SK-N-SH (cell line): Measurements from ENCODE around the gene MRPL2. TPM values are rescaled to one million over a fixed set of nuclear protein-coding genes. Genes with fewer than 3 reads are reported as not detected.

Source experiments
- CTCF ChIA-PET: fragments of 300-600, 350-600 bp; formaldehyde crosslinking; extraction: SDS; loops from one replicate; lab custom pipeline; 2021; lab: Yijun Ruan, JAX
- POLR2A ChIA-PET: fragments of 350-600 bp; sonication (Branson Sonifier 250); formaldehyde crosslinking; extraction: SDS; loops from one replicate; lab custom pipeline; 2020; ENCODE audit warnings: antibody characterized with exemption, inconsistent platforms; lab: Yijun Ruan, JAX
- DNase-seq: peaks from one replicate; pipeline ENCODE4 v3.0.0; 2012
- H2AFZ ChIP-seq: fragments of 200-600 bp; sonication (generic); 2 replicates; pipeline ENCODE4 v1.8.1; 2016; ENCODE audit warnings: antibody characterized with exemption, mild to moderate bottlenecking, low read depth
- H3F3A ChIP-seq: fragments of 200-600 bp; sonication (generic); replicated peaks from 2 replicates; pipeline ENCODE3; 2016; ENCODE audit warnings: antibody characterized with exemption, mild to moderate bottlenecking; ENCODE audit not compliant: insufficient read depth
- H3K27ac ChIP-seq, 2 experiments: fragments of 200-500 bp in 1 of 2; fragments of 200-600 bp in 1 of 2; sonication (Bioruptor generic) in 1 of 2; sonication (generic), shearing (Covaris generic) in 1 of 2; 2 replicates each; pipeline versions ENCODE4 v1.5.1 to v1.6.1; 2014 to 2016; ENCODE audit warnings: low read depth in 2 of 2, inconsistent platforms in 1 of 2, low read length in 1 of 2, mild to moderate bottlenecking in 1 of 2, mixed read lengths in 1 of 2
- H3K27me3 ChIP-seq: fragments of 200-600 bp; sonication (generic), shearing (Covaris generic); 2 replicates; pipeline ENCODE4 v1.6.1; 2016; ENCODE audit warnings: mixed run types; ENCODE audit not compliant: insufficient read depth
- H3K36me3 ChIP-seq, 2 experiments: fragments of 200-500 bp in 1 of 2; fragments of 200-600 bp in 1 of 2; sonication (Bioruptor generic) in 1 of 2; sonication (generic) in 1 of 2; replicated peaks in 1 of 2; 2 replicates each; pipeline versions ENCODE3 to v1.5.1; 2014 to 2016; ENCODE audit warnings: low read length in 1 of 2, mild to moderate bottlenecking in 1 of 2; ENCODE audit not compliant: insufficient read depth in 2 of 2, control insufficient read depth in 1 of 2
- H3K4me1 ChIP-seq, 2 experiments: fragments of 200-500 bp in 1 of 2; fragments of 200-600 bp in 1 of 2; sonication (Bioruptor generic) in 1 of 2; sonication (generic), shearing (Covaris generic) in 1 of 2; 2 replicates each; pipeline versions ENCODE4 v1.5.1 to v1.6.1; 2014 to 2016; ENCODE audit warnings: low read depth in 1 of 2, low read length in 1 of 2, mixed run types in 1 of 2; ENCODE audit not compliant: insufficient read depth in 2 of 2, control insufficient read depth in 1 of 2
- H3K4me2 ChIP-seq: fragments of 200-600 bp; sonication (generic), shearing (Covaris generic); 2 replicates; pipeline ENCODE4 v1.6.1; 2017; ENCODE audit warnings: mixed run types
- H3K4me3 ChIP-seq, 2 experiments: fragments of 200-500 bp in 1 of 2; fragments of 200-600 bp in 1 of 2; sonication (Bioruptor generic) in 1 of 2; sonication (generic), shearing (Covaris generic) in 1 of 2; 2 replicates each; pipeline versions ENCODE4 v1.5.1 to v1.8.1; 2014 to 2016; ENCODE audit warnings: low read depth in 2 of 2, inconsistent platforms in 1 of 2, low read length in 1 of 2, mild to moderate bottlenecking in 1 of 2, mixed read lengths in 1 of 2, moderate library complexity in 1 of 2
- H3K79me2 ChIP-seq: fragments of 200-600 bp; sonication (generic); 2 replicates; pipeline ENCODE4 v1.8.1; 2017; ENCODE audit warnings: mild to moderate bottlenecking; ENCODE audit not compliant: insufficient read depth
- H3K9ac ChIP-seq: fragments of 200-600 bp; sonication (generic); 2 replicates; pipeline ENCODE4 v1.6.1; 2017; ENCODE audit warnings: mixed run types
- H3K9me2 ChIP-seq: fragments of 200-600 bp; sonication (generic); 2 replicates; pipeline ENCODE4 v1.6.1; 2017; ENCODE audit warnings: mixed run types
- H3K9me3 ChIP-seq: fragments of 200-600 bp; sonication (generic); 2 replicates; pipeline ENCODE4 v1.6.1; 2017; ENCODE audit warnings: mixed run types, mild to moderate bottlenecking, moderate library complexity
- H4K20me1 ChIP-seq: fragments of 200-600 bp; sonication (generic); 2 replicates; pipeline ENCODE4 v1.6.1; 2017; ENCODE audit warnings: mild to moderate bottlenecking, mixed run types; ENCODE audit not compliant: insufficient read depth
- CHD2 ChIP-seq: fragments of 150-350 bp; IDR thresholded peaks from 2 replicates; pipeline ENCODE4 v1.6.1; 2018; ENCODE audit warnings: low read length; ENCODE audit not compliant: partially characterized antibody
- CTCF ChIP-seq: fragments of 200-600 bp; sonication (generic); IDR thresholded peaks from 2 replicates; pipeline ENCODE4 v1.6.1; 2017; ENCODE audit warnings: antibody characterized with exemption, mild to moderate bottlenecking, moderate library complexity
- ELF1 ChIP-seq: IDR thresholded peaks from 2 replicates; pipeline ENCODE4 v1.4.0; 2012
- EP300 ChIP-seq, 2 experiments: IDR thresholded peaks; 2 replicates each; pipeline versions ENCODE4 v1.4.0 to v1.6.1; 2012; ENCODE audit warnings: borderline replicate concordance in 1 of 2, low read depth in 1 of 2, low read length in 1 of 2
- EZH2phosphoT487 ChIP-seq: fragments of 200-600 bp; sonication (generic); IDR thresholded peaks from 2 replicates; pipeline ENCODE4 v1.6.1; 2017; ENCODE audit warnings: low read depth, mixed run types, mild to moderate bottlenecking, antibody characterized with exemption, moderate library complexity, borderline replicate concordance
- FOXJ3 ChIP-seq: sonication (generic); formaldehyde crosslinking; IDR thresholded peaks from 2 replicates; pipeline ENCODE4 v1.5.1; 2020; ENCODE audit warnings: mild to moderate bottlenecking, missing genetic modification reagents
- GABPA ChIP-seq: IDR thresholded peaks from 2 replicates; pipeline ENCODE4 v1.4.0; 2012; ENCODE audit warnings: low read depth, mild to moderate bottlenecking
- MAX ChIP-seq: IDR thresholded peaks from 2 replicates; pipeline ENCODE4 v1.4.0; 2012; ENCODE audit warnings: low read depth
- PBX3 ChIP-seq: IDR thresholded peaks from 2 replicates; pipeline ENCODE4; 2012
- POLR2AphosphoS5 ChIP-seq: IDR thresholded peaks from 2 replicates; pipeline ENCODE4 v1.6.1; 2012; ENCODE audit warnings: low read depth, low read length
- RCOR1 ChIP-seq: fragments of 150-350 bp; IDR thresholded peaks from 2 replicates; pipeline ENCODE4 v1.6.1; 2017; ENCODE audit warnings: antibody characterized with exemption, low read length
- RFX5 ChIP-seq: IDR thresholded peaks from 2 replicates; pipeline ENCODE4 v1.6.1; 2012; ENCODE audit warnings: mild to moderate bottlenecking, improper control_type of control experiment, low read length
- SIN3A ChIP-seq: IDR thresholded peaks from 2 replicates; pipeline ENCODE4 v1.6.1; 2012; ENCODE audit warnings: low read depth, mild to moderate bottlenecking, low read length, moderate library complexity, borderline replicate concordance
- SMC3 ChIP-seq: IDR thresholded peaks from 2 replicates; pipeline ENCODE4 v1.6.1; 2012; ENCODE audit warnings: low read depth, low read length, improper control_type of control experiment
- TAF1 ChIP-seq: IDR thresholded peaks from 2 replicates; pipeline ENCODE4 v1.6.1; 2012; ENCODE audit warnings: low read depth, mild to moderate bottlenecking, low read length, moderate library complexity, borderline replicate concordance
- USF2 ChIP-seq: fragments of 150-350 bp; IDR thresholded peaks from 2 replicates; pipeline ENCODE4 v1.6.1; 2017; ENCODE audit warnings: antibody characterized with exemption, low read length, low read depth, borderline replicate concordance
- YY1 ChIP-seq: IDR thresholded peaks from 2 replicates; pipeline ENCODE4 v1.4.0; 2012; ENCODE audit warnings: low read depth, mild to moderate bottlenecking
- WGBS: methylation state at CpG from one replicate; pipeline ENCODE4 v1.1.6; 2017; ENCODE audit warnings: low lambda C conversion rate; 5-methylcytosine and 5-hydroxymethylcytosine counted together
- polyA plus RNA-seq, 3 experiments: library from polyadenylated mRNA; depleted of rRNA; stranded (reverse); fragments of >200 nt; gene quantifications; 2 replicates each; pipeline ENCODE4 v1.2.3, GENCODE V29; 2012

MRPL2 gene
- polyA plus RNA-seq, 1 of the 3 experiments (the other 2 are of a cell fraction), result 64.7 TPM

GRCh38 chr6:43088654-43089056, 29.4 kb upstream of the MRPL2 start:
- H3K27me3 ChIP-seq, result no peaks in the 10 kb centered on the region
- H3K9me3 ChIP-seq, result no peaks in the 10 kb centered on the region
- POLR2A ChIA-PET, result no interaction called here
- TF ChIP-seq TAF1 (no peak), FOXJ3 (CRISPR knock-in tag) (no peak), EZH2phosphoT487 (no peak), CHD2 (no peak), CTCF (no peak), ELF1 (no peak), SIN3A (no peak), SMC3 (no peak), YY1 (no peak), RCOR1 (no peak), USF2 (no peak), POLR2AphosphoS5 (no peak), MAX (no peak)
- TF ChIP-seq, all 33 proteins: peak for 0
- DNase-seq, result no peak
- Histone ChIP-seq H3K4me3 (no peak overlapping the region), H3F3A (peaks cover 14% of the 10 kb centered on the region), H3K4me2 (no peak overlapping the region), H3K27ac (no peak overlapping the region), H2AFZ (no peak overlapping the region), H3K9me2 (no peaks in the 10 kb centered on the region), H3K79me2 (peaks cover 98% of the 10 kb centered on the region), H3K4me1 (peaks cover 19 to 47% of the 10 kb centered on the region in 2 experiments), H3K9ac (no peak overlapping the region), H4K20me1 (peaks cover 20% of the 10 kb centered on the region), H3K36me3 (no peaks in the 10 kb centered on the region)
- WGBS, result 90% methylated on average over 4 of the region's 4 CpGs
- CTCF ChIA-PET, result interaction anchor here (1.1 kb wide), 1 partner anchor 54 kb away, joined by 3 read pairs; no protein-coding TSS in a partner anchor

GRCh38 chr6:43086022-43086658, 26.9 kb upstream of the MRPL2 start:
- Histone ChIP-seq H3K4me2 (no peak overlapping the region), H3K9ac (no peak overlapping the region), H3K27ac (no peak overlapping the region), H3K36me3 (no peaks in the 10 kb centered on the region), H3K4me3 (no peak overlapping the region), H3F3A (peaks cover 4% of the 10 kb centered on the region), H3K27me3 (no peaks in the 10 kb centered on the region), H2AFZ (no peak overlapping the region), H3K9me3 (no peaks in the 10 kb centered on the region), H3K9me2 (no peaks in the 10 kb centered on the region), H3K79me2 (peaks cover 98% of the 10 kb centered on the region), H4K20me1 (peaks cover 36% of the 10 kb centered on the region), H3K4me1 (peaks cover 17 to 24% of the 10 kb centered on the region in 2 experiments; a peak in 3 of 4 replicates)
- 98% methylated on average over 6 of the region's 8 CpGs for WGBS
- CTCF ChIA-PET, result interaction anchor here (1.0 to 1.1 kb wide), 2 partner anchors 44 to 58 kb away, joined by 3 read pairs; no protein-coding TSS in a partner anchor
- POLR2A ChIA-PET, result interaction anchor here (1.8 kb wide), 1 partner anchor 9 kb away, joined by 6 read pairs; the partner anchor contains the start of gene PTK7
- no peak for DNase-seq
- no peak for TF ChIP-seq RFX5
- no peak for TF ChIP-seq GABPA
- TF ChIP-seq MAX, result no peak
- TF ChIP-seq PBX3, result no peak
- TF ChIP-seq SIN3A, result no peak
- TF ChIP-seq RCOR1, result no peak
- TF ChIP-seq EP300 (IDR thresholded peaks at IDR 0.05; ENCODE audit: borderline replicate concordance in 1 of 2, low read depth in 1 of 2, low read length in 1 of 2), result no peak
- TF ChIP-seq TAF1, result no peak
- TF ChIP-seq CTCF, result no peak
- no peak for TF ChIP-seq YY1
